ENCODE data around the gene D2HGDH. TPM values are rescaled to one million over a fixed set of nuclear protein-coding genes. Genes with fewer than 3 reads are reported as not detected.

D2HGDH gene
- total and polyA plus RNA-seq, 2 of the 8 experiments (the other 6 are each of a cell fraction or from before 2014, with no cell fraction given): 3.4 to 8.1 TPM

DNA sequence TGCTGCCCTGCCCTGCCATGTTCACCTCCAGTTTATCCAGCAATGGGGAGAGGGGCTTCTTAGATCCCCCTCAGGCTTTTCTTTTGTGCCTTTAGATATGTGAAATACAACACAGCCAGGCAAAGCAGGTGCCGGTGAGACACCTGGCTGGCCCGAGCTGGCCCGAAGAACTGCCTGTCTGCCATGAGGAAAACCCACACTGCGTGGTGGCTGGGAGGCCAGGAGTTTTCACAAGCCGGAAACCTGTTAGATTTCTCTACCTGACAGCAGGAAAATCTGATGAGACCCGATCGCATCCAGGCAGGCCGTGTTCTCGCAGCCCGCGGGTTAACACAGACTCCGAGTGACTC, 36.5 kb downstream of the D2HGDH start (continued):
- TF ChIP-seq, protein P1, sequence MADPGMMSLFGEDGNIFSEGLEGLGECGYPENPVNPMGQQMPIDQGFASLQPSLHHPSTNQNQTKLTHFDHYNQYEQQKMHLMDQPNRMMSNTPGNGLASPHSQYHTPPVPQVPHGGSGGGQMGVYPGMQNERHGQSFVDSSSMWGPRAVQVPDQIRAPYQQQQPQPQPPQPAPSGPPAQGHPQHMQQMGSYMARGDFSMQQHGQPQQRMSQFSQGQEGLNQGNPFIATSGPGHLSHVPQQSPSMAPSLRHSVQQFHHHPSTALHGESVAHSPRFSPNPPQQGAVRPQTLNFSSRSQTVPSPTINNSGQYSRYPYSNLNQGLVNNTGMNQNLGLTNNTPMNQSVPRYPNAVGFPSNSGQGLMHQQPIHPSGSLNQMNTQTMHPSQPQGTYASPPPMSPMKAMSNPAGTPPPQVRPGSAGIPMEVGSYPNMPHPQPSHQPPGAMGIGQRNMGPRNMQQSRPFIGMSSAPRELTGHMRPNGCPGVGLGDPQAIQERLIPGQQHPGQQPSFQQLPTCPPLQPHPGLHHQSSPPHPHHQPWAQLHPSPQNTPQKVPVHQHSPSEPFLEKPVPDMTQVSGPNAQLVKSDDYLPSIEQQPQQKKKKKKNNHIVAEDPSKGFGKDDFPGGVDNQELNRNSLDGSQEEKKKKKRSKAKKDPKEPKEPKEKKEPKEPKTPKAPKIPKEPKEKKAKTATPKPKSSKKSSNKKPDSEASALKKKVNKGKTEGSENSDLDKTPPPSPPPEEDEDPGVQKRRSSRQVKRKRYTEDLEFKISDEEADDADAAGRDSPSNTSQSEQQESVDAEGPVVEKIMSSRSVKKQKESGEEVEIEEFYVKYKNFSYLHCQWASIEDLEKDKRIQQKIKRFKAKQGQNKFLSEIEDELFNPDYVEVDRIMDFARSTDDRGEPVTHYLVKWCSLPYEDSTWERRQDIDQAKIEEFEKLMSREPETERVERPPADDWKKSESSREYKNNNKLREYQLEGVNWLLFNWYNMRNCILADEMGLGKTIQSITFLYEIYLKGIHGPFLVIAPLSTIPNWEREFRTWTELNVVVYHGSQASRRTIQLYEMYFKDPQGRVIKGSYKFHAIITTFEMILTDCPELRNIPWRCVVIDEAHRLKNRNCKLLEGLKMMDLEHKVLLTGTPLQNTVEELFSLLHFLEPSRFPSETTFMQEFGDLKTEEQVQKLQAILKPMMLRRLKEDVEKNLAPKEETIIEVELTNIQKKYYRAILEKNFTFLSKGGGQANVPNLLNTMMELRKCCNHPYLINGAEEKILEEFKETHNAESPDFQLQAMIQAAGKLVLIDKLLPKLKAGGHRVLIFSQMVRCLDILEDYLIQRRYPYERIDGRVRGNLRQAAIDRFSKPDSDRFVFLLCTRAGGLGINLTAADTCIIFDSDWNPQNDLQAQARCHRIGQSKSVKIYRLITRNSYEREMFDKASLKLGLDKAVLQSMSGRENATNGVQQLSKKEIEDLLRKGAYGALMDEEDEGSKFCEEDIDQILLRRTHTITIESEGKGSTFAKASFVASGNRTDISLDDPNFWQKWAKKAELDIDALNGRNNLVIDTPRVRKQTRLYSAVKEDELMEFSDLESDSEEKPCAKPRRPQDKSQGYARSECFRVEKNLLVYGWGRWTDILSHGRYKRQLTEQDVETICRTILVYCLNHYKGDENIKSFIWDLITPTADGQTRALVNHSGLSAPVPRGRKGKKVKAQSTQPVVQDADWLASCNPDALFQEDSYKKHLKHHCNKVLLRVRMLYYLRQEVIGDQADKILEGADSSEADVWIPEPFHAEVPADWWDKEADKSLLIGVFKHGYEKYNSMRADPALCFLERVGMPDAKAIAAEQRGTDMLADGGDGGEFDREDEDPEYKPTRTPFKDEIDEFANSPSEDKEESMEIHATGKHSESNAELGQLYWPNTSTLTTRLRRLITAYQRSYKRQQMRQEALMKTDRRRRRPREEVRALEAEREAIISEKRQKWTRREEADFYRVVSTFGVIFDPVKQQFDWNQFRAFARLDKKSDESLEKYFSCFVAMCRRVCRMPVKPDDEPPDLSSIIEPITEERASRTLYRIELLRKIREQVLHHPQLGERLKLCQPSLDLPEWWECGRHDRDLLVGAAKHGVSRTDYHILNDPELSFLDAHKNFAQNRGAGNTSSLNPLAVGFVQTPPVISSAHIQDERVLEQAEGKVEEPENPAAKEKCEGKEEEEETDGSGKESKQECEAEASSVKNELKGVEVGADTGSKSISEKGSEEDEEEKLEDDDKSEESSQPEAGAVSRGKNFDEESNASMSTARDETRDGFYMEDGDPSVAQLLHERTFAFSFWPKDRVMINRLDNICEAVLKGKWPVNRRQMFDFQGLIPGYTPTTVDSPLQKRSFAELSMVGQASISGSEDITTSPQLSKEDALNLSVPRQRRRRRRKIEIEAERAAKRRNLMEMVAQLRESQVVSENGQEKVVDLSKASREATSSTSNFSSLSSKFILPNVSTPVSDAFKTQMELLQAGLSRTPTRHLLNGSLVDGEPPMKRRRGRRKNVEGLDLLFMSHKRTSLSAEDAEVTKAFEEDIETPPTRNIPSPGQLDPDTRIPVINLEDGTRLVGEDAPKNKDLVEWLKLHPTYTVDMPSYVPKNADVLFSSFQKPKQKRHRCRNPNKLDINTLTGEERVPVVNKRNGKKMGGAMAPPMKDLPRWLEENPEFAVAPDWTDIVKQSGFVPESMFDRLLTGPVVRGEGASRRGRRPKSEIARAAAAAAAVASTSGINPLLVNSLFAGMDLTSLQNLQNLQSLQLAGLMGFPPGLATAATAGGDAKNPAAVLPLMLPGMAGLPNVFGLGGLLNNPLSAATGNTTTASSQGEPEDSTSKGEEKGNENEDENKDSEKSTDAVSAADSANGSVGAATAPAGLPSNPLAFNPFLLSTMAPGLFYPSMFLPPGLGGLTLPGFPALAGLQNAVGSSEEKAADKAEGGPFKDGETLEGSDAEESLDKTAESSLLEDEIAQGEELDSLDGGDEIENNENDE (IDR thresholded peaks at IDR 0.05; ENCODE audit: insufficient replicate concordance, low read length): no peak
- TF ChIP-seq EZH2 (IDR thresholded peaks at IDR 0.05; ENCODE audit: low read depth, low read length, severe bottlenecking): no peak
- TF ChIP-seq ATF2 (IDR thresholded peaks at IDR 0.05; ENCODE audit: low read length): no peak
- TF ChIP-seq RAD21 (IDR thresholded peaks at IDR 0.05 in 1 of 2, conservative IDR thresholded peaks at IDR 0.05 in 1 of 2; ENCODE audit: low read depth in 2 of 2, low read length in 2 of 2): no peak
